Liver (tissue), 9 donors: ENCODE results near the gene C3orf20. TPM values are rescaled to one million over a fixed set of nuclear protein-coding genes. Genes with fewer than 3 reads are reported as not detected.

Source experiments
- DNase-seq: peaks from one replicate; pipeline ENCODE4 v3.0.0-alpha.2; 2017; ENCODE audit warnings: low spot score
- H3K27ac ChIP-seq, 2 donors: one replicate each; pipeline ENCODE4 v1.7.0; 2013; ENCODE audit warnings: inconsistent platforms in 2 of 2, low read length in 2 of 2, control low read depth in 1 of 2, low read depth in 1 of 2, mild to moderate bottlenecking in 1 of 2
- H3K27me3 ChIP-seq, 4 donors: one replicate each; pipeline versions ENCODE4 v1.6.1 to v1.7.0; 2013; ENCODE audit warnings: low read length in 3 of 4, inconsistent platforms in 1 of 4, mild to moderate bottlenecking in 1 of 4, moderate library complexity in 1 of 4; ENCODE audit not compliant: control insufficient read depth in 4 of 4, insufficient read depth in 4 of 4
- H3K36me3 ChIP-seq, 4 donors: one replicate each; pipeline versions ENCODE4 v1.6.1 to v1.7.0; 2013; ENCODE audit warnings: low read length in 3 of 4, mild to moderate bottlenecking in 3 of 4, low read depth in 1 of 4, moderate library complexity in 1 of 4; ENCODE audit not compliant: control insufficient read depth in 4 of 4, insufficient read depth in 3 of 4
- H3K4me1 ChIP-seq, 4 donors: one replicate each; pipeline versions ENCODE4 v1.6.1 to v1.7.0; 2013; ENCODE audit warnings: low read length in 3 of 4, mild to moderate bottlenecking in 3 of 4, moderate library complexity in 1 of 4; ENCODE audit not compliant: control insufficient read depth in 4 of 4, insufficient read depth in 4 of 4
- H3K4me3 ChIP-seq, 3 donors: one replicate each; pipeline versions ENCODE4 v1.6.1 to v1.7.0; 2013; ENCODE audit warnings: low read length in 3 of 3, control low read depth in 1 of 3, low read depth in 1 of 3, mild to moderate bottlenecking in 1 of 3
- H3K9ac ChIP-seq, 2 donors: one replicate each; pipeline ENCODE4 v1.7.0; 2013; ENCODE audit warnings: low read length in 2 of 2, mild to moderate bottlenecking in 2 of 2, moderate library complexity in 2 of 2, control low read depth in 1 of 2, low read depth in 1 of 2
- H3K9me3 ChIP-seq, 4 donors: one replicate each; pipeline versions ENCODE4 v1.6.1 to v1.7.0; 2013; ENCODE audit warnings: low read length in 3 of 4; ENCODE audit not compliant: control insufficient read depth in 4 of 4
- EGR1 ChIP-seq, 2 donors: IDR thresholded peaks; 2 replicates each; pipeline ENCODE4 v1.6.1; 2016 to 2018; ENCODE audit warnings: antibody characterized with exemption in 2 of 2, low read depth in 2 of 2
- FOXA1 ChIP-seq: IDR thresholded peaks from 2 replicates; pipeline ENCODE4 v1.6.1; 2016; ENCODE audit warnings: antibody characterized with exemption
- FOXA2 ChIP-seq: IDR thresholded peaks from 2 replicates; pipeline ENCODE4 v1.6.1; 2016; ENCODE audit warnings: antibody characterized with exemption
- GABPA ChIP-seq, 2 donors: IDR thresholded peaks in 1 of 2; conservative IDR thresholded peaks in 1 of 2; 2 replicates each; pipeline ENCODE4 v1.6.1; 2016; ENCODE audit warnings: antibody characterized with exemption in 2 of 2, mild to moderate bottlenecking in 1 of 2, moderate library complexity in 1 of 2
- HNF4A ChIP-seq, 2 donors: conservative IDR thresholded peaks; 2 replicates each; pipeline ENCODE4 v1.6.1; 2016; ENCODE audit warnings: antibody characterized with exemption in 2 of 2, mild to moderate bottlenecking in 2 of 2
- HNF4G ChIP-seq: IDR thresholded peaks from 2 replicates; pipeline ENCODE4 v1.6.1; 2016; ENCODE audit warnings: antibody characterized with exemption
- JUND ChIP-seq, 2 donors: IDR thresholded peaks; 2 replicates each; pipeline ENCODE4 v1.6.1; 2016; ENCODE audit warnings: antibody characterized with exemption in 2 of 2
- NR2F2 ChIP-seq: IDR thresholded peaks from 2 replicates; pipeline ENCODE4 v1.6.1; 2016; ENCODE audit warnings: antibody characterized with exemption
- RAD21 ChIP-seq, 2 donors: IDR thresholded peaks; 2 replicates each; pipeline ENCODE4 v1.6.1; 2016; ENCODE audit warnings: antibody characterized with exemption in 2 of 2, mild to moderate bottlenecking in 2 of 2
- RXRA ChIP-seq, 2 donors: IDR thresholded peaks; 2 replicates each; pipeline ENCODE4 v1.6.1; 2017 to 2018; ENCODE audit warnings: antibody characterized with exemption in 2 of 2, mild to moderate bottlenecking in 1 of 2
- SP1 ChIP-seq: IDR thresholded peaks from 2 replicates; pipeline ENCODE4 v1.6.1; 2018; ENCODE audit warnings: antibody characterized with exemption, mild to moderate bottlenecking
- TAF1 ChIP-seq: conservative IDR thresholded peaks from 2 replicates; pipeline ENCODE4 v1.6.1; 2016; ENCODE audit warnings: antibody characterized with exemption, mild to moderate bottlenecking
- YY1 ChIP-seq: IDR thresholded peaks from 2 replicates; pipeline ENCODE4 v1.6.1; 2016; ENCODE audit warnings: antibody characterized with exemption, mild to moderate bottlenecking
- WGBS: extraction: QIAGEN DNeasy Blood & Tissue Kit; methylation state at CpG from one replicate; pipeline ENCODE4 v1.1.7; 2013; 5-methylcytosine and 5-hydroxymethylcytosine counted together
- polyA plus RNA-seq, 2 donors: library from polyadenylated mRNA; stranded (reverse) in 1 of 2; unstranded in 1 of 2; fragments of 200-250 nt in 1 of 2; fragments of >200 nt in 1 of 2; fragmentation: Nextera tagmentation in 1 of 2; extraction: Ambion mirVana in 1 of 2; gene quantifications; one replicate each; pipeline versions ENCODE4 v1.2.1 to v1.2.3, GENCODE V29; 2013 to 2015
- total RNA-seq, 2 donors: library from RNA; depleted of rRNA; stranded (reverse); fragments of >200 nt; gene quantifications; one replicate each; pipeline ENCODE4 v1.2.3, GENCODE V29; 2014
- TF ChIP-seq, protein P1 (sequence below): IDR thresholded peaks from 2 replicates; pipeline ENCODE4 v1.6.1; 2016; ENCODE audit warnings: antibody characterized with exemption, mild to moderate bottlenecking
- TF ChIP-seq, protein P2 (sequence below): IDR thresholded peaks from 2 replicates; pipeline ENCODE4 v1.6.1; 2016; ENCODE audit warnings: antibody characterized with exemption
- TF ChIP-seq, protein P3 (sequence below): IDR thresholded peaks from 2 replicates; pipeline ENCODE4 v1.6.1; 2016; ENCODE audit warnings: antibody characterized with exemption
- TF ChIP-seq, protein P4 (sequence below): IDR thresholded peaks from 2 replicates; pipeline ENCODE4 v1.6.1; 2016; ENCODE audit warnings: antibody characterized with exemption
- TF ChIP-seq, protein P5 (sequence below): fragments of 150-350 bp; IDR thresholded peaks from 2 replicates; pipeline ENCODE4 v1.5.1; 2017; ENCODE audit warnings: improper control_type of control experiment, low read depth, low read length; ENCODE audit not compliant: missing input control
- donor health status: healthy.
- donor health status: healthy.
- donor health status: healthy.
- donor health status: healthy.
- donor health status: healthy.

C3orf20 gene
- total and polyA plus RNA-seq, 4 donors, result 0.05 to 0.08 TPM; not detected in 2

DNA sequence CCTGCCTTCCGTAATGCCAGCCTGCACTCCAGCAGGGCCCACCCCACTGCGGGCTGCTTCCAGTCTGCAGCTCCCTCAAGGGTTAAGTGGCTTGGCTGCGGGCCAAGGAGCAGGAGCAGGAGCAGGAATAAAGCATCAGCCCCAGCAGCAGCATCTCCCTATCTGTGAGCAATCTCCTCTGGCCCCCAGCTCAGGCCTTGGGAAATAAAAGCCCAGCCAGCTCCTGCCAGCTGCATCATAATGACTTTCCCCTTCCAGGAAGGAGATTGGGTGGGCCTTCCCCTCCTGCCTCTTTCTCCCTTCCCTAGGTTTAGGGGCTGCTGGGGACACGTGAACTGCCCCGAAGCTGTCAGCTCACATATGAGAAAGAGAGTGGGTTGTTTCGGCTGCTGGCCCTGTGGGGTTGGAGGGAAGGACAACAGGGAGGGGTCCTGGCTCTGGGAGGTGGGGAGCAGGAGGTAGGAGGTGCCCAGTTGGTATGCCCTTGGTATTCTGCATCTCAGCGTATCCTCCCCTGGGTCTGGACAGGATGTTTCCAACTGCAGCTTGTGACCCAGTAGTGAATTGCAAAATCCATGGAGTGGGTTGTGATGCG is 109.2 kb downstream of the C3orf20 start:
- no peak overlapping the region for H3K4me3 ChIP-seq
- no peak overlapping the region for H3K27ac ChIP-seq
- WGBS, result 77% methylated on average over 8 of the region's 8 CpGs

More for the DNA sequence above, 109.2 kb downstream of the C3orf20 start:
- no peak for DNase-seq
- no peaks in the 10 kb centered on the region for H3K27me3 ChIP-seq
- H3K9me3 ChIP-seq, result no peaks in the 10 kb centered on the region
- TF ChIP-seq NR2F2 (no peak), YY1 (no peak), GABPA (IDR thresholded peaks at IDR 0.05 in 1 of 2, conservative IDR thresholded peaks at IDR 0.05 in 1 of 2) (no peak), SP1 (no peak), JUND (IDR thresholded peaks at IDR 0.05) (no peak), HNF4G (no peak), HNF4A (conservative IDR thresholded peaks at IDR 0.05) (no peak), FOXA1 (no peak), RAD21 (IDR thresholded peaks at IDR 0.05) (no peak), FOXA2 (no peak), RXRA (IDR thresholded peaks at IDR 0.05) (no peak), EGR1 (IDR thresholded peaks at IDR 0.05; ENCODE audit: low read depth in 2 of 2) (no peak), TAF1 (no peak)
- TF ChIP-seq, protein P1, sequence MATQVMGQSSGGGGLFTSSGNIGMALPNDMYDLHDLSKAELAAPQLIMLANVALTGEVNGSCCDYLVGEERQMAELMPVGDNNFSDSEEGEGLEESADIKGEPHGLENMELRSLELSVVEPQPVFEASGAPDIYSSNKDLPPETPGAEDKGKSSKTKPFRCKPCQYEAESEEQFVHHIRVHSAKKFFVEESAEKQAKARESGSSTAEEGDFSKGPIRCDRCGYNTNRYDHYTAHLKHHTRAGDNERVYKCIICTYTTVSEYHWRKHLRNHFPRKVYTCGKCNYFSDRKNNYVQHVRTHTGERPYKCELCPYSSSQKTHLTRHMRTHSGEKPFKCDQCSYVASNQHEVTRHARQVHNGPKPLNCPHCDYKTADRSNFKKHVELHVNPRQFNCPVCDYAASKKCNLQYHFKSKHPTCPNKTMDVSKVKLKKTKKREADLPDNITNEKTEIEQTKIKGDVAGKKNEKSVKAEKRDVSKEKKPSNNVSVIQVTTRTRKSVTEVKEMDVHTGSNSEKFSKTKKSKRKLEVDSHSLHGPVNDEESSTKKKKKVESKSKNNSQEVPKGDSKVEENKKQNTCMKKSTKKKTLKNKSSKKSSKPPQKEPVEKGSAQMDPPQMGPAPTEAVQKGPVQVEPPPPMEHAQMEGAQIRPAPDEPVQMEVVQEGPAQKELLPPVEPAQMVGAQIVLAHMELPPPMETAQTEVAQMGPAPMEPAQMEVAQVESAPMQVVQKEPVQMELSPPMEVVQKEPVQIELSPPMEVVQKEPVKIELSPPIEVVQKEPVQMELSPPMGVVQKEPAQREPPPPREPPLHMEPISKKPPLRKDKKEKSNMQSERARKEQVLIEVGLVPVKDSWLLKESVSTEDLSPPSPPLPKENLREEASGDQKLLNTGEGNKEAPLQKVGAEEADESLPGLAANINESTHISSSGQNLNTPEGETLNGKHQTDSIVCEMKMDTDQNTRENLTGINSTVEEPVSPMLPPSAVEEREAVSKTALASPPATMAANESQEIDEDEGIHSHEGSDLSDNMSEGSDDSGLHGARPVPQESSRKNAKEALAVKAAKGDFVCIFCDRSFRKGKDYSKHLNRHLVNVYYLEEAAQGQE, result no peak
- TF ChIP-seq, protein P2, sequence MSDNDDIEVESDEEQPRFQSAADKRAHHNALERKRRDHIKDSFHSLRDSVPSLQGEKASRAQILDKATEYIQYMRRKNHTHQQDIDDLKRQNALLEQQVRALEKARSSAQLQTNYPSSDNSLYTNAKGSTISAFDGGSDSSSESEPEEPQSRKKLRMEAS, result no peak
- TF ChIP-seq, protein P3, sequence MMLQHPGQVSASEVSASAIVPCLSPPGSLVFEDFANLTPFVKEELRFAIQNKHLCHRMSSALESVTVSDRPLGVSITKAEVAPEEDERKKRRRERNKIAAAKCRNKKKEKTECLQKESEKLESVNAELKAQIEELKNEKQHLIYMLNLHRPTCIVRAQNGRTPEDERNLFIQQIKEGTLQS, result no peak
- TF ChIP-seq, protein P4, sequence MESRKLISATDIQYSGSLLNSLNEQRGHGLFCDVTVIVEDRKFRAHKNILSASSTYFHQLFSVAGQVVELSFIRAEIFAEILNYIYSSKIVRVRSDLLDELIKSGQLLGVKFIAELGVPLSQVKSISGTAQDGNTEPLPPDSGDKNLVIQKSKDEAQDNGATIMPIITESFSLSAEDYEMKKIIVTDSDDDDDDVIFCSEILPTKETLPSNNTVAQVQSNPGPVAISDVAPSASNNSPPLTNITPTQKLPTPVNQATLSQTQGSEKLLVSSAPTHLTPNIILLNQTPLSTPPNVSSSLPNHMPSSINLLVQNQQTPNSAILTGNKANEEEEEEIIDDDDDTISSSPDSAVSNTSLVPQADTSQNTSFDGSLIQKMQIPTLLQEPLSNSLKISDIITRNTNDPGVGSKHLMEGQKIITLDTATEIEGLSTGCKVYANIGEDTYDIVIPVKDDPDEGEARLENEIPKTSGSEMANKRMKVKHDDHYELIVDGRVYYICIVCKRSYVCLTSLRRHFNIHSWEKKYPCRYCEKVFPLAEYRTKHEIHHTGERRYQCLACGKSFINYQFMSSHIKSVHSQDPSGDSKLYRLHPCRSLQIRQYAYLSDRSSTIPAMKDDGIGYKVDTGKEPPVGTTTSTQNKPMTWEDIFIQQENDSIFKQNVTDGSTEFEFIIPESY, result no peak
- TF ChIP-seq, protein P5, sequence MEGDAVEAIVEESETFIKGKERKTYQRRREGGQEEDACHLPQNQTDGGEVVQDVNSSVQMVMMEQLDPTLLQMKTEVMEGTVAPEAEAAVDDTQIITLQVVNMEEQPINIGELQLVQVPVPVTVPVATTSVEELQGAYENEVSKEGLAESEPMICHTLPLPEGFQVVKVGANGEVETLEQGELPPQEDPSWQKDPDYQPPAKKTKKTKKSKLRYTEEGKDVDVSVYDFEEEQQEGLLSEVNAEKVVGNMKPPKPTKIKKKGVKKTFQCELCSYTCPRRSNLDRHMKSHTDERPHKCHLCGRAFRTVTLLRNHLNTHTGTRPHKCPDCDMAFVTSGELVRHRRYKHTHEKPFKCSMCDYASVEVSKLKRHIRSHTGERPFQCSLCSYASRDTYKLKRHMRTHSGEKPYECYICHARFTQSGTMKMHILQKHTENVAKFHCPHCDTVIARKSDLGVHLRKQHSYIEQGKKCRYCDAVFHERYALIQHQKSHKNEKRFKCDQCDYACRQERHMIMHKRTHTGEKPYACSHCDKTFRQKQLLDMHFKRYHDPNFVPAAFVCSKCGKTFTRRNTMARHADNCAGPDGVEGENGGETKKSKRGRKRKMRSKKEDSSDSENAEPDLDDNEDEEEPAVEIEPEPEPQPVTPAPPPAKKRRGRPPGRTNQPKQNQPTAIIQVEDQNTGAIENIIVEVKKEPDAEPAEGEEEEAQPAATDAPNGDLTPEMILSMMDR, result no peak
- no peaks in the 10 kb centered on the region for H3K4me1 ChIP-seq
- H3K9ac ChIP-seq, result no peak overlapping the region
- no peaks in the 10 kb centered on the region for H3K36me3 ChIP-seq
